NCI-H82 treated with DMSO at 0.1 percent for 48 hours (cell line): ENCODE results near the gene GPR3.
"Not testable (repeated sequence)": the region's sequence is repeated elsewhere in the genome, so short reads cannot be mapped to it uniquely, and the experiment has no call there.

ENCODE experiments used
- DNase-seq: peaks from one replicate; lab custom pipeline; 2025; ENCODE audit not compliant: unreplicated experiment; lab: John Stamatoyannopoulos, UW

GPR3 gene

DNA sequence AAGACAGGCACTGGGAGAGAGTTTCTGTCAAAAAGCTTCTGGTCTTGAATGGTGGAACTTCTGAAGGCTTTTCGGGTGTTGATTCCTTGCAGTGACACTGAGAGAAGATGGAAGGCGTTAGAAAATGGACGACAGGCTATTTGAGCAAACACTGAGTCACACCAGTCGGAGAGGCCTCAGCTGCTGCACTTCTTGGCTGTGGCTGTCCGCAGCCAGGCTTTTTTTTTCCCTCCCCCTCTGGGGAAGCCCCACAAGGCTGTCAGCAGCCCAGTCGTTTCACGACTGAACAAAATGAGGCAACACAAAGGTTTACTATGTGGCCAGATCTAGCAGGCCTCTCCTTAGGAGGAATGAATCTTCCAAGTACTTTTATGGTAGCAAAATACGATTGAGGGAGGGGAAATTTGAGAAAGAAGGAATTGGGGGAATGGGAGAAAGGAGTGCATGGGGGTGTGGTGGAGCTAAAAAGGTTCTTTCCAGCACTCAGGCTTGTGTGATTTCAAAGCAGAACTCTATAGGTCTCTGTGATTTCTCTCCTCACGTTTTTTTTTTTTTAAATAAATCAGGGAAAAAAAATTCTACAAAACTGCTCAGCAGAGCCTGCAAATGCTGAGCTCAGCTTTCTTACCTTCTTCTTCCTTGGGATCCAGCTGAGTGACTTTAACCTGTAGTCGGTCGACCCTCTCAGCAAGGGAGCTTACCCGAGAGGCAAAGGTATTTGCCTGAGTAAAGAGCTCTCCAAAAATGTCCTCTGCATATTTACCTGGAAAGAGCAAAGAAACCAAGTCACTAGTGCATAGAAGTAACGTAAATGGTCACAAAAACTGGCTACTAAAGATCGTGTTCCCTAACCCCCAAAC, 26.1 kb downstream of the GPR3 start:
- no peak for DNase-seq

DNA sequence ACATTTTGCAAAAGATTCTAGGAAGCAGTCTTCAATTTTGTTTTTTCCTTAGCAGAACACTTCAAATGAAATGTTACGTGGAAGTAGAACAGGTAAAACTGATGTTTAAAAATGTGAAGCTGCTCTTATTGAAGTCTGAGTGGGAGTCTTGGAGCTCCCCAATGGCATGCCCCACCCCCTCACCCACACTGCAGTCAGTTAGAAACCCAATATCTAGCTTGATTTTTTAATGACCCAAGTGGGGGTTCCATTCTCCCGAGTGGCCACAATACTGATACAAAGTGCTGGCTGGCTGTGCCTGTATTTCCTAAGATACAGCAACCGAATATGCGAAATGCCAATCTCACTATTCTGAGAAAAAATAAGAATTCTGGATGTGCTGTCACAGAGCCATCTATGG, 31.3 kb downstream of the GPR3 start:
- DNase-seq: no peak

DNA sequence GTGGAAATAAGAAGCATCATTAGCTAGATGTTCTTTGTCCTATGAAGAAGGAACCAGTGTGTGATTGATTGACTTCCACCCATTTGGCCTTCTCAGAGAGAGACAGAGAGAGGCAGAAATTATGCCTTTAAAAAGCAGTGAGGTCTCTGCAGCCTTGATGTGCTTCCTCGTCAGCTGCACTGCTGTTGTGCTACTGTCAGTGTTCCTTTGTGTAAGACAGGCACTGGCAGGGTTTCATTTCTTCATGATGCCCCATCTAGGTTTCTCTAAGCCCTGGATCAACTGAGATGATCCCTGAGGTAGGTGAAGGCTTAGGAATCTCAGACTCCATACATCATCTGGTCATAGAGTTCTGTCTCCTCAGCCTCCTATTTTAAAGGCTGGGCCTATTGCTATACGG, 34.9 kb downstream of the GPR3 start:
- no peak for DNase-seq

DNA sequence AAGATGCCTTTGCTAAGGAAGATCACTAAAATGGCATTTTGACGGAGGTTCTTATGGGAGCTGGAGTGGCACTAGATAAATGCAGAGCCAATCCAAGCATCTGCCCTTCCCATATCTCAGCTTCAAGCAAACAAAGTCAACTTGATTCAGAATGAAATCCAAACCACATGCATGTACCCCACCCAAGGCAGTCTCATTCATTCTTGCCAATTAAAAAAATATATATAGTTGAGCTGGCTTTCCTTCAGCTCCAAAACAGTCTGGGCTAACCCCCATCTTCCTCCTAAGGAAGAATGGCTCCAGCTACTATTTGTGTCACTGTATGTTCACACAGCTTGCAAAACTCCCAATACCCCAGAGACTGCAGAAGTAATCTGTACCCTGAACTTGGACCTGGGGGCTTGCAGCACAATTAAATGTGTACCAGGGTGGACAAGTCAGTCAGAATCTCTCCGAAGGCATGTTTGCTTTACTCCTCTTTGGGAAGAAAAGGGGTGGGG, 35.4 kb downstream of the GPR3 start:
- DNase-seq: no peak

DNA sequence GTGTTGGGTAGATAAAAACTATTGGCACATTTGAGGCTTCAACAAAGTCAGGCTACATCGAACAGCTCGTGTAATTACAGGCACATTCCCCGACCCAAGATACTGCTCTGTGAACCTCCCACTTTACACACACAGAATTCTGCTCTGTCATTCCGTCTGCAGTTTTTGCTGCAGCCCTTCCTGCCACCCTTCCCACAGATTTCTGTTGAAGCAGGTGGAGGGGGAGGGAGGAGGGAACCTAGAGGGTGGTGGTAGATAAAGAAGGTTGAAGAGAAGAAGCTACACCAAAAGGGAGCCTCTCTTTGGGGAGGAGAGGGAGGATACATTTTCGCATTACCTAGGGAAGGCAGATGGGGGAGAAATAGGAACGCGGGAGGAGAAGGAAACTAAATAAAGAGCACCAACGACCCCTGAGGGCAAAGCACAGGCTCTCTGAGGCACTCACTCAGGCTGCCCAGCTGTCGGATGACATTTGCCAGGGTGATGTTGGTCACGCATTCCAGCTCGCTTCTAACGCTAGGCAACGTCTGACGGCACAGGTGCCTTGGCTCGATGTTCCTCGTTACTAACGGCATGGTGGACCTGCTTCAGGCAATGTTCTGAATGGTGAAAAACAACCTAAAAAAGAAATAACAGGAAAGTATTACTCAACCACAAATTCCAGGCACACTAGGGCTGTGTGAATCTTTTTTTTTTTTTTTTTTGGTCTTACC, 36.0 kb downstream of the GPR3 start:
- DNase-seq: no peak

DNA sequence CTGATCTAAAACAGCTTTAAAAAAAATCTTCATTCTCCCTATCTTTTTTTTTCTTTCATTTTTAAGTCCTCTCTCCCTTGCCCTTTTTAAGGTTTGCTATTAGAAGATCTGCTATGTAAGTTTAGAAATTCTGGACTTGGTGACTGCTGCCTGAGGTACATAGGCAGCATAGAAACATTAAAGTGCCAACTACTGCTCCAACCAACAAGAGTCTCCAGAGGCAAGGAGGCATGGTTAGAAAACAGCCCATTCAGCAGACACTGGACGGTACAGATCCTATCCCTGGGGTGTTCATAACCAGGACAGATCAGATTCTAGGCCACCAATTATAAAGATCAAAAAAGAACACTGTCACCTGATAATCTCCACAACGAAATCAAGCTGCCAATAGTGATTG, 36.6 kb downstream of the GPR3 start:
- DNase-seq: no peak

DNA sequence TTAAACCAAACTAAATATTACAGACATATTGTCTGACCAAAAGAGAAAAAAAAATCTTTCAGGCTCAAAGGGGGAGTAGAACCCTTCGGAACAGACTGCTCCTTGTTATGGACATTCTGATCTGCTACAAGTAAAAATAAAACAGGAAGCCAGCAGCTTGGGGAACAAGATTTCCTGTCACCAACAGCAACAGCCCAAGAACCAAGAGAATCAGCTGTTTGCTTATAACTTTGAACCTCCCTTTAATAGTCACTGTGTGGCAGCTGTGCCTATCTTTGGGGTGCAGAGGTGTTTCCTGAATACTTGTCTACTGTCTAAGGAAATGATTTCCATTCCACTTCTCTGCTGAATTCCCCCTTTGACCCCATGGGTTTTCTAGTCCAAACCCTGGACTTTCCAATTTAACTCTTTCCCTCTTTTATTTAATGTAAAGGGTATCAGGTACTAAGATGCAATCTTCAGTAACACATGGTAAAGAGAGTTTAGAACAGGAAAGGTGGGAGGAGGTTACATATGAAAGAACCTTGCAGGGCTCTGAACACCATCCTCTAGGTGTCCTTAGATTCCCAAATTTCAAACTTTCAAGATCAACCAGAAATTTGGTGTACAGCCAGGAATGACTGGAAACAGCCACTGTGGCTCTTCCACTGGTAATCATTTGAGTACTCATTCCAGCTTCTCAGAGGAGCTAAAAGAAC, 38.6 kb downstream of the GPR3 start:
- DNase-seq: no peak

DNA sequence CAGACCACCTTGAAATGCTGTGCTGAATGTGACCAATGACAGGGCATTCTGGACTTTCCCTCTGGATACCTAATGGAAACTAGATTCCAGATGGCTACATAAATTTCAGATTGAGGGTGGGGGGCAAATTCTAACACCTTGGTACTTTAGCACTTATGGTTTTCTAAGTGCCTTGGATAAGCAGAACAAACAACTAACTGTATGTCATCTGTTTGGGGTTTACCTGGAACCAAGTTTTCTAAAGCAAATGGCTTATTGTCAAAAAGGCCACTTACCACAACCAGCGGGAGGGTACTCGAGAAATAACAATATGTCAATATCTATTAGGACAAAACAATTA, 39.1 kb downstream of the GPR3 start:
- no peak for DNase-seq

DNA sequence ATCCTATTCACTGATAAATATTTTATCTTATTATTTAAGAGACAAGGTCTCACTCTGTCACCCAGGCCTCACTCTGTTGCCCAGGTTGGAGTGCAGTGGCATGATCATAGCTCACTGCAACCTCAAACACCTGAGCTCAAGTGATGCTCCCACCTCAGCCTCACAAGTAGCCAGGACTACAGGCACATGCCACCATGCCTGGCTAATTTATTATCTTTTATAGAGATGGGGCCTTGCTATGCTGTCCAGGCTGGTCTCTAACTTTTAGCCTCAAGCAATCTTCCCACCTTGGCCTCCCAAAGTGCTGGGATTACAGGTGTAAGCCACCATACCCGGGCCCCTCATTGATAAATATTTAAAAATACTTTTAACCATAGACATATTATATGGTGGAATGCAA, 40.3 kb downstream of the GPR3 start:
- not testable (repeated sequence) for DNase-seq

DNA sequence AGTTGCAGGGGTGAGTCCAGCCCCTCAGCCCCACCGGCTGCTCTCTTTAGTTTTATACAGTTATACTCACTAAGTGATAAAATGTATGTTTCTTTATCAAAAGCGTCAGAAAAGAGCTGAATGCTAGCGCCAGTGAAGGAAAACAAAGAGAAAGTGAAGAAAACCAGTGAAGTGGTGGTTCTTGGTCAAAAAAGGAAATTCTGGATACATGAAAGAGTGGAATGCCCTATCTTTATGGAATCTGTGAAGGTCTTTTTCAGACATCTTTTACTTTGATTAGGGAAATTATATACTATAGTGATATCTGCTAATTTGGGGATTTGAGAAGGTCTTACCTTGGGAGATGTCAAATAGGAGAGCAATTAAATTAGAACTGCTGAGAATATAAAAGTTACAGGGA, 41.3 kb downstream of the GPR3 start:
- DNase-seq: no peak

DNA sequence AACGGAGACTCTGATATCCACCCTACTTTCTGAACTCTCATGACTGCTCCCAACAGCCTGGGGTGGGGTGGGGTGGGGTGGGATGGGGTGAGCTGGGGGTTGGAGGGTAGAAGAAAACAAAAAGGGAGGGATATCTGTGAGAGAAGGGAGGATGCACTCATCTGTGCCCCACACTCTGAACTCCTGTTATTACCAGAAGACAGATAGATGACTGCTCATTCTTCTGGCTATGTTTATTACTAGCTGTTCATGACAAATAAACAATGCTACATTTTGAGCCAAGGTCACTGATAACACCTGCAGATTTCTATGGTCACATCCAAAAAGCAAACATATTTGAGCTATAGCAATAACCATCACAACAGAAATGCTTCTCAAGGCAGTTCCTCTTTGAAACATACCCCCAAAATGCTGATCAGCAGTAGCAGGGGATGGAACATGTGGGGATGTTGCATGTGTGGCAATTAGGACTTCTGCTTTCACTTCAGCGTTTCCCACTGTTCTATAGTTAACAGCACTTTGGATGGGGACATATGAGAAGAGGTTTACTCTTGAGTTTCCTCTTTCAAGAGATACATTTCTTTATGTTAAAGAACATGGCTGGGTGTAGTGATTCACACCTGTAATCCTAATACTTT, 43.3 kb downstream of the GPR3 start:
- no peak for DNase-seq

DNA sequence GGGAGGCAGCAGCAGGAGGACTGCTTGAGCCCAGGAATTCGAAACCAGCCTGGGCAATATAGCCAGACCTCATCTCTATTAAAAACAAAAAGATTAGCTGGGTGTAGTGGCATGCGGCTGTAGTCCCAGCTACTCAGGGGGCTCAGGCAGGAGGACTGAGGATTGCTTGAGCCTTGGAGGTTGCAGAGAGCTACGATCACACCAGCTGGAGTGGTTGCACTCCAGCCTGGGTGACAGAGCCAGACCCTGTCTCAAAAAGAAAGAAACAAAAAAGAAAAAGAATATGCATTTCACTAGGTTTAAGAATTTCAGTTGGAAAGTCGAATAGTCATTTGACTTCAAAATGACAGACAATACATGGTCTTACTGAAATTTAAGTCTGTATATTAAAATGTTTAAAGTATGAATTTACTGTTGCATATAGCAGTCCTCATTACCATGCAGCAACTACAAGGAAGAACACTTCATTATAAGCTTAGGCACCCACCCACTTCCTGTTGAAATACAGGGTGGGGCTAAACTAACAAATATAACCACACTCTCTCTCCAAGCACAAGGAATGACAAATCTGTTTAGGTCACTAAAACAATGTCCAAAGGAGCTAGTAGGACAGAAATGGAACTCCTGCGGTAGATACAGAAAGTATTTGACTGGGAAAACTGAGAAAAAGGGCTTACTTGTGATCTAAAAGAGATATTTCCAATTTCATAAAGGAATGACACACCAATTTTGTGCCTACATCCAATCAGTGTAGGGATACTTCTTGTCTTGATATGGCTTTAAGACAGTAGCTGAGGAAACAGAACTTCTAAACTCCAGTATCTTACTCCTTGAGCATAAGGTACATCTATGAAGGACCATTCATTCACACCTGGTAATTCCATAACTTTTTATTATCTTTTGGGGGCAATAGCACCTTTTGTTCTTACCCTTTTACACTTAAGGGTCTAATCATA, 44.1 kb downstream of the GPR3 start:
- no peak for DNase-seq

DNA sequence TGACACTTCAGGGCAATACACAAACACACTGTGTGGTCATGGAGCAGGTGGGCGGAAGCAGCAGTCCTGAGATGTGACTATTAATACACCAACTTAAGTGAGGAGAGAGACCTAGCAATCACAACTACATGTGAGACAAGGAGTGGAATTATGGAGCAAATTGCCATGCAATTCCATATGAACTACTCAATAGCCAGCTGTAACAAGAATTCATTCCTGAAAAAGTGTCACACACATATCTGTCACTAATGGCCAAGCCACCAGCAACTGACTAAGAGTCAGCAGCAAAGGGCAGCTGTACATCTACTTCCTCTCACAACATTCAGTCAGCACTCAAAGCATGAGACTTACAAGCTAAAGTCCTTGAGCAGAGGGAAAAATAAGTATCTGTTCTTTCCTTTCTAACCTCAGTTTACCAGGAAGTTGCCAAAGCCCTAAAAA, 46.2 kb downstream of the GPR3 start:
- no peak for DNase-seq

DNA sequence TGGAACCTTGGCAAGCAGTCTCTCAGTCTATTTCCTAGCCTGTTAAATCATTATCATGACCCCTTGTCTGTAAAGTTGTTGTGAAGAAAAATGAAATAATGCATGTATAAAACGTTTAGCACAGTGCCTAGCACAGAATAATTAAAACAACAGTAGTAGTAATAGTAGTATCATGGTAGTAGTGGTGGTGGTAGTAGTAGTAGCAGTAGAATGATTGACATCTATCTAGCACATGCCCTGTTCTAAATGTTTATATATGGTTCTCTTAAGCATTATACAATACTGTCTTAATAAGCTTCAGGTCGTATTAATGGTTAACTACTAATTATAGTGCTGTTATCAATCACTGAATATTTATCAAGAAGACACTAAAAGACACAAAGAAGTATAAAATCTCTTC, 46.7 kb downstream of the GPR3 start:
- no peak for DNase-seq

DNA sequence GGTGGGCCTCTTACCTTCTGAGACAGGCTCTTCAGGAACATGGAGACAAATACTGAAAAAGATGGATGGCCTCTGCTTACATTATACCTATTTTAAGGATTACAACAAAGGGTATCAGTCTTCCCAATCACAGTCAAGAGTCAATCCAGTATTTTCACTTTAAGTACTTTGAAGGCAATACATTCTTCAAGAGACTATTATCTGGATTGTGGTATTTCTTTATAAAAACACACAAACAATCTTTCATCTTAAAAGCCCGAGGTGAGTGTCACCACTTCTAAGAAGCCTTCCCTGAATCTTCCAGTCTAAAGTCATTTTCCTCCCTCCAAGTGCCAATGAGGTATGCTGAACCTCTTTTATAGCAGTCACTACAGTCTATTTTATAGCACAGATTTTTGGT, 52.2 kb downstream of the GPR3 start:
- DNase-seq: no peak
